Measurements from ENCODE around the gene ZNF609. TPM values are rescaled to one million over a fixed set of nuclear protein-coding genes. Genes with fewer than 3 reads are reported as not detected.

The ZNF609 gene
- polyA plus RNA-seq, 1 donor from 2014 or later, result 11.8 TPM

GRCh38 chr15:64515196-64515595 lies 54.8 kb downstream of the ZNF609 start:
- H3K4me2 ChIP-seq (ENCODE audit: low read length), result no peak overlapping the region

GRCh38 chr15:64515825-64516224 lies 55.4 kb downstream of the ZNF609 start:
- Histone ChIP-seq H3K79me2 (replicated peaks; ENCODE audit: insufficient read depth, low read length) (peaks cover 84% of the 10 kb centered on the region), H3K9ac (ENCODE audit: low read length) (no peak overlapping the region), H3K4me3 (ENCODE audit: low read length) (no peak overlapping the region), H2AFZ (ENCODE audit: low read depth, low read length) (no peak overlapping the region), H3K36me3 (ENCODE audit: insufficient read depth, low read length) (no peaks in the 10 kb centered on the region), H3K4me2 (ENCODE audit: low read length) (no peak overlapping the region), H3K27me3 (ENCODE audit: insufficient read depth, low read depth, low read length) (no peaks in the 10 kb centered on the region), H3K9me3 (ENCODE audit: low read length) (no peaks in the 10 kb centered on the region), H4K20me1 (ENCODE audit: insufficient read depth) (no peaks in the 10 kb centered on the region), H3F3A (ENCODE audit: insufficient read depth, low read length, poor library complexity, severe bottlenecking) (no peaks in the 10 kb centered on the region), H3K27ac (ENCODE audit: low read length) (no peak overlapping the region), H3K9me2 (ENCODE audit: insufficient read depth, low read length) (no peaks in the 10 kb centered on the region)
- TF ChIP-seq CTCF (IDR thresholded peaks at IDR 0.05; ENCODE audit: poor library complexity, severe bottlenecking) (no peak), REST (IDR thresholded peaks at IDR 0.05; ENCODE audit: borderline replicate concordance) (no peak), MXI1 (conservative IDR thresholded peaks at IDR 0.05; ENCODE audit: poor library complexity, severe bottlenecking) (no peak), POLR2AphosphoS5 (IDR thresholded peaks at IDR 0.05) (no peak), RAD21 (conservative IDR thresholded peaks at IDR 0.05) (no peak), EZH2 (IDR thresholded peaks at IDR 0.05; ENCODE audit: borderline replicate concordance, insufficient read depth, low read length, poor library complexity, severe bottlenecking) (no peak)

More at GRCh38 chr15:64515196-64515595, 54.8 kb downstream of the ZNF609 start:
- Histone ChIP-seq H3K9me3 (ENCODE audit: low read length) (no peaks in the 10 kb centered on the region), H3K36me3 (ENCODE audit: insufficient read depth, low read length) (no peaks in the 10 kb centered on the region), H3K27ac (ENCODE audit: low read length) (no peak overlapping the region), H3F3A (ENCODE audit: insufficient read depth, low read length, poor library complexity, severe bottlenecking) (no peaks in the 10 kb centered on the region), H2AFZ (ENCODE audit: low read depth, low read length) (no peak overlapping the region), H3K9ac (ENCODE audit: low read length) (no peak overlapping the region), H3K4me3 (ENCODE audit: low read length) (no peak overlapping the region), H3K79me2 (replicated peaks; ENCODE audit: insufficient read depth, low read length) (peaks cover 84% of the 10 kb centered on the region), H4K20me1 (ENCODE audit: insufficient read depth) (no peaks in the 10 kb centered on the region), H3K9me2 (ENCODE audit: insufficient read depth, low read length) (no peaks in the 10 kb centered on the region), H3K27me3 (ENCODE audit: insufficient read depth, low read depth, low read length) (no peaks in the 10 kb centered on the region)
- TF ChIP-seq RAD21 (conservative IDR thresholded peaks at IDR 0.05) (no peak), EP300 (conservative IDR thresholded peaks at IDR 0.05; ENCODE audit: poor library complexity, severe bottlenecking) (no peak), CTCF (IDR thresholded peaks at IDR 0.05; ENCODE audit: poor library complexity, severe bottlenecking) (no peak), POLR2AphosphoS5 (IDR thresholded peaks at IDR 0.05) (no peak), MXI1 (conservative IDR thresholded peaks at IDR 0.05; ENCODE audit: poor library complexity, severe bottlenecking) (no peak), TAF1 (IDR thresholded peaks at IDR 0.05; ENCODE audit: low read depth) (no peak), EZH2 (IDR thresholded peaks at IDR 0.05; ENCODE audit: borderline replicate concordance, insufficient read depth, low read length, poor library complexity, severe bottlenecking) (no peak), REST (IDR thresholded peaks at IDR 0.05; ENCODE audit: borderline replicate concordance) (no peak), SMC3 (conservative IDR thresholded peaks at IDR 0.05; ENCODE audit: poor library complexity) (no peak)

All from neural cell (in vitro differentiated cells).